CD4-positive, alpha-beta T cell treated with Interleukin-21 for 1 hour (primary cell): ENCODE results near the gene SEMA4D.

Experiments used
- DNase-seq: peaks from one replicate; pipeline ENCODE4 v3.0.0-alpha.2; 2020

Gene SEMA4D, protein sequence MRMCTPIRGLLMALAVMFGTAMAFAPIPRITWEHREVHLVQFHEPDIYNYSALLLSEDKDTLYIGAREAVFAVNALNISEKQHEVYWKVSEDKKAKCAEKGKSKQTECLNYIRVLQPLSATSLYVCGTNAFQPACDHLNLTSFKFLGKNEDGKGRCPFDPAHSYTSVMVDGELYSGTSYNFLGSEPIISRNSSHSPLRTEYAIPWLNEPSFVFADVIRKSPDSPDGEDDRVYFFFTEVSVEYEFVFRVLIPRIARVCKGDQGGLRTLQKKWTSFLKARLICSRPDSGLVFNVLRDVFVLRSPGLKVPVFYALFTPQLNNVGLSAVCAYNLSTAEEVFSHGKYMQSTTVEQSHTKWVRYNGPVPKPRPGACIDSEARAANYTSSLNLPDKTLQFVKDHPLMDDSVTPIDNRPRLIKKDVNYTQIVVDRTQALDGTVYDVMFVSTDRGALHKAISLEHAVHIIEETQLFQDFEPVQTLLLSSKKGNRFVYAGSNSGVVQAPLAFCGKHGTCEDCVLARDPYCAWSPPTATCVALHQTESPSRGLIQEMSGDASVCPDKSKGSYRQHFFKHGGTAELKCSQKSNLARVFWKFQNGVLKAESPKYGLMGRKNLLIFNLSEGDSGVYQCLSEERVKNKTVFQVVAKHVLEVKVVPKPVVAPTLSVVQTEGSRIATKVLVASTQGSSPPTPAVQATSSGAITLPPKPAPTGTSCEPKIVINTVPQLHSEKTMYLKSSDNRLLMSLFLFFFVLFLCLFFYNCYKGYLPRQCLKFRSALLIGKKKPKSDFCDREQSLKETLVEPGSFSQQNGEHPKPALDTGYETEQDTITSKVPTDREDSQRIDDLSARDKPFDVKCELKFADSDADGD

GRCh38 chr9:89497978-89498851 is at the start of gene SEMA4D:
SEMA4D (minus strand) TSS chr9:89498113; CDS start chr9:89405456, 92,657 bp downstream.
- DNase-seq, result peak; percentile 67

DNA sequence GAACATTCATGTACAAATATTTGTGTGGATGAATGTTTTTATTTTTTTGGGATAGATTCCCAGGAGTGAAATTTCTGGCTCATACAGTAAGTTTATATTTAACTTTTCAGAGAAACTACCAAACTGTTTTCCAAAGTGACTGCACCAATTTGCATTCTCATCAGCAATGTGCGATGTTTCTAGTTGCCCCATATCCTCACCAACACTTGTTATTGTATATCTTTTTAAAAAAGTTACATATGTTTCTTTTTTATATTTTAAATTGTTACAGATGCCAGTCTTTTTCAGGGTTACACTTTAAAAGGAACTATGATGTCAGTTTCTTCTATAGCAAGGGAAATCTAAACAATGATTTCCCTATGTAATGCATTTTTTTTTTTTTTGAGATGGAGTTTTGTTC is 49.1 kb upstream of the SEMA4D start:
- DNase-seq, result no peak

- no peak for DNase-seq
Observed at GRCh38 chr9:89544279-89544661, 46.4 kb upstream of the SEMA4D start.

GRCh38 chr9:89543621-89544278 is 45.8 kb upstream of the SEMA4D start:
- no peak for DNase-seq

DNA sequence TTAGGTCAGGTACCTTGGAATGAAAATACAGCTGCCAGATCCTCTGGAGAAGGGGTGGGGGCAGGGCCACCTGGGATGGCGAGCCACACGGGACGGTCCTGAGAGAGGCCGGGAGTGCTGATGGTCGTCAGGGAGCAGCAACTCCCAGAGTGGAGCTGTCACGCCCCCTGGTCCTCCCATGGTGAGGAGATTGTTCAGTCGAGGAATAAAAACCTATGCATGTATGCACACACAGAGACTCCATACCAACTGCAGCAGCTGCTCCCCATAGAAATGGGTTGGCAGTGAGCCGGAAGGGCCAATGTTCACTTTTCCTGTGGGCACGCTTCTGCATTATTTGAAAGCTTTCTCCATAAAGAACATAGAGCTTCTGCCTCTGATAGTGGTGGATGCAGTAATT is 45.2 kb upstream of the SEMA4D start:
- DNase-seq, result no peak

DNA sequence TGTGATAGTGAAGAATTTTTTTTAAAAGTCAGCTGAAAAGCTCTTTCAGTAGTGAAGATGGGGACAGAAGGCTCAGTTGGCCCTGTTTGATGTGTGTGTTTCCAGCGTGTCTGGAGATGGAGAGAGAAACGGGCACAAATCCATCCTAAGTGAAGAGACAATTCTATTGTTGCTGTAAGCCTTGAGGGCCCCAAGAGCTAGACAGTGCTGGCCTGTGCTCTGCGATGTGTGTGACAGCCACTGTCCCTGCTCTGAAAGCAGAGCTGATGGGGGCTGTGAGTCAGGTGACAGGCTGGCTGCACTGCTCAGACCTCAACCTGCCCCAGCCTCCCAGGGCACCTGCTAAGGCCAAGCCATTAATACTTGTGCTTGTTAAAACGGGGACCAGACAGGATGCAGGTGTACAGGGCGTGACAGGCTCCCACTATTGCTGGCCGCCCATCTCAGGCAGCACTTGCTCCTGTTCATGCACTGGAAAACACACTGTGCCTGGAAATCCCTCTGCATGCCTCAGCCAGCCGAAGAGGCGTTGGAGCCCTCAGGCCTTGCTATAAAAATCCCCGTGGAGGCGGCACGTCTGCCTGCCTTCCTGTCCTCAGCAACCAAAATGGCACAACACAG is 44.6 kb upstream of the SEMA4D start:
- DNase-seq, result no peak

GRCh38 chr9:89541798-89542197 is 43.9 kb upstream of the SEMA4D start:
- DNase-seq, result no peak

DNA sequence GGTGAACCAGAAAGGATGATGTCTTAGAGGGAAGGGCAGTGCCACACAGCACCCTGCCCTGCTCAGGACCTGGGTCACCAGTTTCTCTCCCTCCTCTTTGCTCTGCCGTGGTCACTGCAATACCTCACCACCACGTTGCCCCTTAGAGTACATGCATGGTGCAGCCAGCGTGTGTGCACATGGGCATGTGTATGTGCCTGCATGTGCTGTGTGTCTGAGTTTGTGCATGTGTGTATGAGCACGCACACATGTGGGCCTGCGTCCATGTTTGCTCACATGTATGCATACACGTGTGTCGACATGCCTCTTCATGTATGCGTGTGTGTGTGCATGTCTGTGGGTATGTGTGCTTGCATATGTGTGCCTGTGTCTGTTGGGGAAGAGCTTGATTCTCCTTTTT is 41.5 kb upstream of the SEMA4D start:
- no peak for DNase-seq

DNA sequence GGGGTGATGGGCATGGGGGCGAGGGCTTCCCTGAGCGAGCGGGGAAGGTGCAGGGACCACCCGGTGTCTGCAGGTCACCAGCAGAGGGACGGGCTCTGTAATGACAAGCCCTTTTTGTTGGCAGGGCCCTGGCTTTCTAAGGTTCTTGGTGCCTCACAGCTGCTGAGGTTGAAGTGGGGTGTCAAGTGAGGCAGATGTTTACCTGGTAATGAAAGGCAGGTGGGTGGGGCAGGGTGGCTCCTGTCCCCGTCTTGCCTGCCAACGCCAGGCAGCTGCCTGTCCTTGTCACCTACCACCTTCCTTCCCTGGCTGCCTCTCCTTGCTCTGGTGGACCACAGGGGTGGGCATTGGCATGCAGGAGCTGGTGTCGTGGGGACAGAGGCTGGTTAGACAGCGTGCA is 41.0 kb upstream of the SEMA4D start:
- DNase-seq, result no peak

DNA sequence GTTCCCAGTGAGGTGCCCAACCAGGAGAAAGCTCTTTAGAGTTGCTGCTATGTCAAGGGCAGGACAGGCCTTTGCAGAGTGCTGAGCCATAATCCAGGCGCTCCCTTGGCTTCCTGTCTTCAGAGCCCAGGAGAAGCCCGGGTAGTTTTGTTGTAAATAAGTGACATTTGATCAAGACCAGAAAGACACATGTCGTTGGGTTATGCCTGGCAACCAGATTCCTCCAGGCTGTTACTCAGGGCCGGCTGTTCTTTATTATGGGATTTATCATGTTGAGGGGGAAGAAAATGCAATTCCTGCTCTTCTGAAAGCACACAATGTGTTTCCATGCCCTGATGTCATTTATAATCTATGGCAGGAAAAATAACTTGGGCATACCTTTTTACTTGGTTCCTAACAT is 39.3 kb upstream of the SEMA4D start:
- DNase-seq, result no peak

- DNase-seq, result no peak
Observed at GRCh38 chr9:89536600-89536999, 38.7 kb upstream of the SEMA4D start.

- DNase-seq, result peak; percentile 72
Observed at GRCh38 chr9:89536145-89536574, 38.2 kb upstream of the SEMA4D start.

- DNase-seq, result no peak
Observed at GRCh38 chr9:89535461-89535860, 37.5 kb upstream of the SEMA4D start.

DNA sequence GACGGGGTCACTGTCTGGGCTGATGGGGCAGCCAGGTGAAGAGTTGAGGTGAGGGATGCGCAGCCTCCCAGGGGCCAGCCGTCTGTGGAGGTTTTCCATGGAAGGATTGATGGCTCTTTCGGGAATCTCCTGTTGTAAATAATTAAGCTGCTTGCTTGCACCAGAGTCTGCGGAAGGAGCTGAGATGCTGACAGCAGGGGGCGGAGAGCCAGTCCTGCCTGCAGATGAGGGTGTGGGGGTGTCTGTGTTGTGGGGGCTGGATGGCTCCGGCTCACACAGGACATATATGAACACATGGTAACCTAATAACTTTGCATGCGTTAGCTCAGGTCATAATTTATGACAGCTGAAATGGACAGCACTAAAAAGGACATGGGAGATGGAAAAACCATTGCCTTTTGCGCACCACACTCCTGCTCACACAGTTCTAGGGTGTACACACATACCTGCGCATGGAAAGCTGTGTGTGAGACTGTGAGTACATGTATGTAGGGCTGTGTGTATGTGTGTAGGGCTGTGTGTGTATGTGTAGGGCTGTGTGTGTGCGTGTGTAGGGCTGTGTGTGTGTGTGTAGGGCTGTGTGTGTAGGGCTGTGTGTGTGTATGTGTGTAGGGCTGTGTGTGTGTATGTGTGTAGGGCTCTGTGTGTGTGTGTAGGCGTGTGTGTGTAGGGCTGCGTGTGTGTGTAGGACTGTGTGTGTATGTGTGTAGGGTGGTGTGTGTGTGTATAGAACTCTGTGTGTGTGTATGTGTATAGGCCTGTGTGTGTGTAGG is 36.8 kb upstream of the SEMA4D start:
- DNase-seq, result no peak

DNA sequence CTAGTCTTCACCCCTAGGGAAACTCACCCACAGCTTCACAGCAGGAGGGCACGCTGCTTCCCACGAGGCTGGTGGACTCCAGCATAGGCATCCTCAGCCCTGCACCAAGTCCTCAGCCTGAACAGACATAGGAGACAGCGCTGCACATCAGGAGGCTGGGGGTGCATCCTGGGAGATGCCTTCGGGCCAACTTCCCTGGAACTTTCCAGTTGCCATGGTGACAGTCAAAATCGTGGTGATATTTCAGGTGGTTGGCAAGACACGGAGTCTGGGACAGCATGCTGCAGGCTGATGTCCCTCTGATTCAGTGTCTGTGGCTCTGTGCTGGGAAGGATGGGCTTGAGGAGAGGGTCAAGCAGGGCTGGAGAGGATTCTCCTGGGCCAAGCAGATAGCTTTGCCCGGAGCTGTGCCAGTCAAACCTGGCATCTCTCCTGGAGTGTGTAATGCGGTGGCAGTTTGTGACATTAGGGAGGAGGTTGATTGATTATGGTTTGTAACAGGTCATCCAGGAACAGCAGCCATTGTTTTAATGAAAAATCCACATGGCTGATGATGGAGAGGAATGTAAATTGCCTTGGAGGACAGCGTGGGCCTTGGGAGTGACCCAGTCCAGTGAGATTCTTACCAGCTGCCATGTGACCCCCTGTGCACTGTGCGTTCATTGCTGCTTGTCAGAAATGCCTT is 35.6 kb upstream of the SEMA4D start:
- DNase-seq, result no peak

GRCh38 chr9:89532944-89533343 is 35.0 kb upstream of the SEMA4D start:
- no peak for DNase-seq

DNA sequence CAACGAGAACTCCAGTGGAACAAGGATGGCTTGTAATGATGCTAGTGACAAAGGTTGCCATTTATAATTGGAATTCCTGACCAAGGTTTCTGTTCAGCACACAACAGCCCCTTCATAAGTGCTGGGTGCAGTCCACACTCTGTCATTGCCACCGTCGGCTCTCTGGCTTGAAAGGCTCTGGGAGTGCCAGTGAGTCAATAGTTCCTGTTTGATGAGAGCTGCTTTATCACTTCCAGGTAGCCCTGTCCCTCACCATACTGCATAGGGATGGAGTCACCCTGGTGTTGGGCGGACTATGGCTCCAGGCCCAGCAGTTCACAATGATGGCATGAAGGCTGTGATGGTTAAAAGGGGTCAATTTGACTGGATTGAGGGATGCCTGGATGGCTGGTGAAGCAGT is 34.6 kb upstream of the SEMA4D start:
- DNase-seq, result no peak

DNA sequence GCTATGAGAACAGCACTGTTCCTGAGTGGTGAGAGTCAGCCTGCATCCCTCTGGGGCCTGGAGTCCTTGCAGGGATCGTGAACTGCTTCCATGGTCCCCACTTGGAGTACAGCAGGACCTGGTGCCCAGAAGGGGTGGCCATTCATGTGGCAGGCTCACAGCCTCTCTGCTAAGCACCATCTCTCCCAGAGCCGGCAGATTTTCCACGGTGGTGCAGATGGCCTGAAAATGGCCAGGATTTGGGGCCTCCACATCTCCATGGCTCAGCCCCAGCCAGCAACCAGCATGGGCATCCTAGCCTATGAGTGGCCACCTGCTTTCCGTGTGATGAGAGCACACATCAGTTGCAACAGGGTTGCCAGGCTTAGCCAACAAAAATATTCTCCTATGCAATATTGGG is 33.9 kb upstream of the SEMA4D start:
- DNase-seq, result no peak

DNA sequence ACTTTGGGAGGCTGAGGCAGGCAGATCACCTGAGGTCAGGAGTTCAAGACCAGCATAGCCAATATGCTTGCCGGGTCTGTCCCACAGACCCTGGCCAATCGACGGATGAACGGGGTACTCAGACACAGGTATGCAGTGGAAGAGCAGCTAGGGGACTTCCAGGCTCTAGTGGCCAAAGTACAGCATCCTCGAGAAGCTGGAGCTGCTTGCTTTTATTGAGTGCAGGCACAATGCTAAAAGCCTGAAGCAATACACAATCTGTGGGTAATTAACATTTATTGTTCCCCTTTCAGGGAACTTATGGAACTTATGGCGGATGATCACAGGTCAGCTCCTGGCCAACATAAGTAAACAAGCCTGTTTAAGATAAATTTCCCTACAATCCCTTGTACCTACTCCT is 32.8 kb upstream of the SEMA4D start:
- no peak for DNase-seq

DNA sequence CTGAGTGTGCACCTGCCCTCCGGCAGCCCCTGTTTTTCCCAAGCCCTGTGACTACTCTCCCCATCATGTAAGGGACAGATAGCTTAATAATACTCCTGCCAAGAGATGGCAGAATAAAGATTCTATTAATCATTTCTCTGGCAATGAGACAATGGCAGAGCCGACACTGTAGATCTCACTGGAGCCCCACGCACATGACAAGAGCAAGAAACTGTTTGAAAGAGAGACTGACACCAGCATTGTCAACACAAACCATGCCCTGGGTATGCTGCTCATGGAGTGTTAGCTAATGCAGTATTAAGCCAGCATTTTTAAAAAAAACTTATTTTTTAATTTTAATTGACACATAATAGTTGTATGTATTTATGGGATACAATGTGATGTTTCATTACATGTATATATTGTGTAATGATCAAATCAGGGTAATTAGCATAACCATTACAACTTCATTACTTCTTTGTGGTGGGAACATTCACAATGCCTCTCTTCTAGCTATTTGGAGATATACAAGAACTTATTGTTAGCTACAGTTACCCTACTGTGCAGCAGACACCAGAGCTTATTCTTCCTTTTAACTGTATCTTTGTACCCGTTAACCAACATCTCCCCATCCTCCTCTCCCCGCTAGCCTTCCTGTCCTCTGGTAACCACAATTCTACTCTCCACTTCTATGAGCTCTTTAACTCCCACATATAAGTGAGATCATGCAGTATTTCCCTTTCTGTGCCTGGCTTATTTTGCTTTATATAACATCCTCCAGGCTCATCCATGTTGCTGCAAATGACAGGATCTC is 31.5 kb upstream of the SEMA4D start:
- DNase-seq, result peak; percentile 36
